HS-27A (cell line): ENCODE data around the gene CARD14.
"Not testable (repeated sequence)": the region's sequence is repeated elsewhere in the genome, so short reads cannot be mapped to it uniquely, and the experiment has no call there.

ENCODE experiments used
- DNase-seq: peaks from one replicate; pipeline ENCODE4 v3.0.0-alpha.2; 2012; ENCODE audit warnings: low read depth, missing footprints

CARD14 gene

GRCh38 chr17:80185968-80186367 lies 16.1 kb downstream of the CARD14 start:
- no peak for DNase-seq

DNA sequence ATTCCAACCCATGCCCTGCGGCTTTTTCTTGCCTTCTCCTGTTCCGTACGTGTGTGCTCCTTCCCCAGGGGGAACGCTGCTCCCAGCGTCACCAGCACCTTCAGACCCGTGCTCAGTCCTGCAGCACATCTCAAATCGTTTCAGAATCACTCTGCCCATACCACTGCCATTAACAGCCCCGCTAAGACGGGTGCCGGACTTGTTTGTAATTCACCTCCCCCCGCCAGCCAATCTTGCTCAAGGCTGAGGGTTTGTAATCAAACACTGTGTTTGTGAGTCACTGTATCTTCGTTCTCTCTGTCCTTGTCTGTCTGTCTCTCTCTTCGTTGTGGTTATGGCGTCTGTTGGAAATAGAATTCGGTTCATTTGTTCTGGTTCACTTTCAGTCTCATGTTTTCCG lies 17.3 kb downstream of the CARD14 start:
- no peak for DNase-seq

GRCh38 chr17:80187515-80187941 lies 17.7 kb downstream of the CARD14 start:
- no peak for DNase-seq

DNA sequence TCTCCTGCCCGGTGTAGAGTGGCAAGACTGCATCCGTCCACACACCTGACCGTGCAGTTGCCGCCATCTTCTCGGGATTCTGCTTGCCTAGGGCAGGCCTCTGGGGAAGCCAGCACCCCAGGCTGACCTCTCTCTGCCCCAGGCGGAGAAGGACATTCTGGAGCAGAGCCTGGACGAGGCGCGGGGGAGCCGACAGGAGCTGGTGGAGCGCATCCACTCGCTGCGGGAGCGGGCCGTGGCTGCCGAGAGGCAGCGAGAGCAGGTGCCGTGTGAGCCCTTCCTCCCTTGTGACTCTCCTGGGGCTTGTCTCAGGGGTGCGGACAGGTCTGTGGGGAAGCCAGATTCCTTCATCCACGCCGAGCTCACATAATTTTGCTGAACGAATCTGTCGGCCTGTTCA lies 19.8 kb downstream of the CARD14 start:
- no peak for DNase-seq

DNA sequence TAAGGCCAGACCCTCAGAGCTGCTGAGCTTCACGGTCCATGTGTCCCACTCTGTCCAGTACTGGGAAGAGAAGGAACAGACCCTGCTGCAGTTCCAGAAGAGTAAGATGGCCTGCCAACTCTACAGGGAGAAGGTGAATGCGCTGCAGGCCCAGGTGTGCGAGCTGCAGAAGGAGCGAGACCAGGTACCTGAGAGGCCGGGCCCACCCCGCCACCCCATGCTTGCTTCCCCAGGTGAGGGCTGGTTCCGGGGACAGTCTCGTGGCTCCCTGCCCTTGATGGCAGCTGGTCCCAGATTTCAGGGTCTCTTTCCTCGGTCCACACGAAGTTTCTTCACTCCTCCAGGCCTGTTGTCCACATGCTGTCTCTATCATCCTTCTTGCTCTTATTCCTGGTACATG lies 20.9 kb downstream of the CARD14 start:
- DNase-seq: no peak

DNA sequence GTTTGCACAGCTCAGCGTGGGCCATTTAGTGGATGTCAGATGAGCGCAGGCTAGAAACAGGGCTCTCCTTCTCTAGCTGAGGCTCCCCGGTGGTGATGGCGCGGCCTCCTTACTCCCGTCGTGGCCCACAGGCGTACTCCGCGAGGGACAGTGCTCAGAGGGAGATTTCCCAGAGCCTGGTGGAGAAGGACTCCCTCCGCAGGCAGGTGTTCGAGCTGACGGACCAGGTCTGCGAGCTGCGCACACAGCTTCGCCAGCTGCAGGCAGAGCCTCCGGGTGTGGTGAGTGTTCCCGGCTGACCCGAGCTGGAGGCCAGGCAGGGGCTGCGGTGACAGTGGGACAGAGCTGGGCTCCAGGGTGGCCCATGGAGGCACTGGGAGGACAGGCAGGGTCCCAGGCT lies 21.4 kb downstream of the CARD14 start:
- DNase-seq: no peak

GRCh38 chr17:80191865-80192661 lies 22.2 kb downstream of the CARD14 start:
- DNase-seq: no peak

DNA sequence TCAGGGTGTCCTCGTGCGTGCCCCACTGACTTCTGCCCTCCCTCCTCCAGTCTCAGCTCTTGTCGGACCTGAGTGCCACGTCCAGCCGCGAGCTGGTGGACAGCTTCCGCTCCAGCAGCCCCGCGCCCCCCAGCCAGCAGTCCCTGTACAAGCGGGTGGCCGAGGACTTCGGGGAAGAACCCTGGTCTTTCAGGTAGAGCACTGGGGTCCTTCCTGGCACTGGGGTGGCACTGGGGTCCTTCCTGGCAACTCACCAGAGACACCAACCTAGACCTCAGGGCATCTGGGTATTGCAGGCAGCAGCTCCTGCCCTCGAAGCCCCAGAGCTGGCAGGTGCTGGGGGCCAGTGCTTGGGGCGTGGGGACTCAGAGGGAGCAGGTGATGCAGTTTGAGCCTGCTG lies 25.3 kb downstream of the CARD14 start:
- DNase-seq: no peak

- no peak for DNase-seq
Observed at GRCh38 chr17:80195671-80196529, 26.1 kb downstream of the CARD14 start.

GRCh38 chr17:80196652-80197051 lies 26.8 kb downstream of the CARD14 start:
- DNase-seq: no peak

DNA sequence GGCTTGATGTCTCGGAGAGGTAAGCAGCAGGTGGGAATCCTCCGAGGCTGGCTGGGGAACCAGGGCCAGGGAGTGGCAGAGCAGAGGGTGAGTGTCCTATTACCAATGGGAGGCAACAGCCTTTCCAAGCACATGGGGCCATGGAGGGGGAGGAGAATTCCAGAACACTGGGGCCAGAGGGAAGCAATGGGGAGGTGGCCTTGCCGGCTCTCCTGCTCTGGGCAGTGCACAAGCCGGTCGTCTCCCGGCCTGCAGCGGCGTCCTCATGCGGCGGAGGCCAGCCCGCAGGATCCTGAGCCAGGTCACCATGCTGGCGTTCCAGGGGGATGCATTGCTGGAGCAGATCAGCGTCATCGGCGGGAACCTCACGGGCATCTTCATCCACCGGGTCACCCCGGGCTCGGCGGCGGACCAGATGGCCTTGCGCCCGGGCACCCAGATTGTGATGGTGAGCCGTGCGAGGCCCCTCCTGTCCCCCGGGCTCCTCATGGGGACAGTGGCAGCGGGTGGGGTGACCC lies 28.4 kb downstream of the CARD14 start:
- DNase-seq: no peak

DNA sequence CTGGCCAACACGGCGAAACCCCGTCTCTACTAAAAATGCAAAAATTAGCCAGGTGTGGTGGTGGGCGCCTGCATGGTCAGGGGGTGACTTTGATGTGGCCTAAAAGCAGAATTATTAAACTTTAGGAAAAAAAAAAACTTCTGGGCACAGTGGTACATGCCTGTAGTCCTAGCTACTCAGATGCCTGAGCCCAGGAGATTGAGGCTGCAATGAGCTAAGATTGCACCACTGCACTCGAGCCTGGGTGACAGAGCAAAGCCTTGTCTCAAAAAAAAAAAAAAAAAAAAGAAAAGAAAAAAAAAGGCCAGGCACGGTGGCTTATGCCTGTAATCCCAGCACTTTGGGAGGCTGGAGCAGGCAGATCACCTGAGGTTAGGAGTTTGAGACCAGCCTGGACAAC lies 29.5 kb downstream of the CARD14 start:
- DNase-seq: not testable (repeated sequence)

DNA sequence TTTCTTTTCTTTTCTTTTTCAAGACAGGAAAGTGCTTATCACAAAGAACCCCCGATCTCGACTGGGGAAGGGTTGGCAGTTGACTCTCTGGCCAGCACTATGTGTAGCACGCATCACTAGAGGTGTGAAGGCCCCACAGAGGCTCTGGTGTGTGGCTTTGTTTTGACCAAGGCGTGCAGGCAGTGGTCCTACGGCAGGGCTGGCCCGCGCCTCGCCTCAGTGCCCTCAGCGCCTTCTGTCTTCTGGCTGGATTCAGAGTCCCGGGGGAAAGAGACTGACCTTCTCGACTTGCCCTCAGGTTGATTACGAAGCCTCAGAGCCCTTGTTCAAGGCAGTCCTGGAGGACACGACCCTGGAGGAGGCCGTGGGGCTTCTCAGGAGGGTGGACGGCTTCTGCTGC lies 31.6 kb downstream of the CARD14 start:
- no peak for DNase-seq

GRCh38 chr17:80202197-80202596 lies 32.4 kb downstream of the CARD14 start:
- no peak for DNase-seq

DNA sequence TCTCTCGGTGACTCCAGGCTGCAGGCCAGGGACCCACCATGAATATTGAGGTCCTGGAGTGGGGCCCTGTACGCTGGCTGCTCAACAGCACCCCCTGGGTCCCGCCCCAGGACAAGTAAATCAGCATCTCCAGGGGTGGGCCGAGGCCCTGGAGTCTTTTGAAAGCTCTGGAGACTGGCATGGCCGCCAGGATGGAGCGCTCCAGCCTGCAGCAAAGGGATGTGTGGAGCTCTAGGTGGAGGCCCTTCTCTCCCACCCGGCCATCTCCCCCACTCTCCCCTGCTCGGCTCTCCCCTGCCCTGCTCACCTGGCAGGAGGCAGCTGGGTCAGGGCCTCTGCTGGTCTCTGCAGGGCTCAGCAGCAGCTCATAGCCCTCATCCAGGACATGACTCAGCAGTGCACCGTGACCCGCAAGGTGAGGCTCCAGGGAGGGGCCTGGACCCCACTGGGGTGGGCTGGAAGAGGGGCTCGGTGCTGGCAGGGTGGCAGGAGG lies 33.7 kb downstream of the CARD14 start:
- DNase-seq: no peak

DNA sequence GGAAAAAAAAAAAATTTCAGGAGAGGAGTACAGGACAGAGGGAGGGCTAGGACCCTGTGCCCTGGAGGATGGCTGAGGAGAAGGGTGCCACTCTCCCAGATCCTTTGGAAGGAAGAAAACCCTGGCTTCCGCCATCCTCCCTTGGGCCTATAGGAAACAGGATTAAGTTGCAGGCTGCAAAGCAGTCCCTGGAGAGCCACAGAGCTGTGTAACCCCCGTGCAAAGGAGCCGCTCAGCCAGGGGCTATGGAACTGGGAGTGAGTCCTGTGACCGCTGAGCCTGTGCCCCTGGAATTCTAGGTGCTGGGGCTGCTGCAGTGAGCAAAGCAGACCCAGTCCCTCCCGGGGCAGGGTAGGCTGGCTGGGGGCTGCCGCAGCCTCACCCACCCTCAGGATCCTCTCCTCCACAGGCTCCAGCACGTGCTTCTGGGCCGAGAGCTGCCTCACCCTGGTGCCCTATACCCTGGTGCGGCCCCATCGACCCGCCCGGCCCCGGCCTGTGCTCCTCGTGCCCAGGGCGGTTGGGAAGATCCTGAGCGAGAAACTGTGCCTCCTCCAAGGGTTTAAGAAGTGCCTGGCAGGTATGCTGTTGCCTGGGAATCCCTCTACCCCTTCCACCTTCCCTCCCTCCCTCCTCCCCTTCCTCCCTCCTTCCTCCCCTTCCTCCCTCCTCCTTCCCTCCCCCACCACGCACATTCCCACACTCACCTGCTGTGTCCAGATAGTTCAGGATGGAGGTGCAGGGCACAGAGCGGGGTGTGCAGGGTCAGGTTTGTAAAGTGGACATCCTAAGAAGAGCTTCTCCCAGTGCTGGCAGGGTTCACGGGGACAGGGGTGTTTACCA lies 35.0 kb downstream of the CARD14 start:
- DNase-seq: no peak

GRCh38 chr17:80205811-80206210 lies 36.0 kb downstream of the CARD14 start:
- no peak for DNase-seq

- no peak for DNase-seq
Observed at GRCh38 chr17:80208050-80208449, 38.2 kb downstream of the CARD14 start.

GRCh38 chr17:80209765-80210164 lies 39.9 kb downstream of the CARD14 start:
- no peak for DNase-seq

DNA sequence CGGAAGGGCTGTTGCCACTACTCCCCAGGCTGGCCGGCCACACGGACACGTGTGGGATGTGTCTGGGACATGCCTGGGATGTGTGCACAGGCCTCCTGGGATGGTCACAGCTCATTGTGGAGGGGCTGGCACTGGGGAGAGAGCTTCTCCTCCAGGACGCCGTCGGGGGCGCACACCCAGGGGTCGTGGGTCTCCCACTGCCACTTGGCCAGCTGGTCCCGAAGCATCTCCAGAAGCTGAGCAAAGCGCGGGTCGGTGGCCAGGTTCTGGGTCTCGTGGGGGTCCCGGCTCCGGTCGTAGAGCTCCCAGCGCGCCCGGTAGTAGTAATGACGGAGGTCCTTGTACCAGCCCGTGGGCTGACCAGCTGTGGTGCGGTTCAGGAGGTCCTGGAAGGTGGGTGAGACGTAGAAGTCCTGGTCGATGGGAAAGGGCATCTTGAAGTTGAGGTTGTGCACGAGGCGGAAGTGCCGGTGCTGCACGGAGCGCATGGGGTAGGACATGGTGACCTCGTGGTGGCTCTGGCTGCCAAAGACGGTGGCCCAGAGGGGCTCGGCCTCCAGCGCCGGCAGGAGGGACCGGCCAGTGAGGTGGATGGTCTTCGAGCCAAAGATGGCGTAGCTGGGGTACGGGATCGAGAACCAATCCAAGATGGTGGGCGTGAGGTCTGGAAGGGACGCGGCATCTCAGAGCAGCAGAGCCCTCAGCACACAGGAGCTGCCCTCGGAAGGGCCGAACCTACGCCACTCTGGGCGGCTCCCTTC lies 40.7 kb downstream of the CARD14 start:
- DNase-seq: no peak

DNA sequence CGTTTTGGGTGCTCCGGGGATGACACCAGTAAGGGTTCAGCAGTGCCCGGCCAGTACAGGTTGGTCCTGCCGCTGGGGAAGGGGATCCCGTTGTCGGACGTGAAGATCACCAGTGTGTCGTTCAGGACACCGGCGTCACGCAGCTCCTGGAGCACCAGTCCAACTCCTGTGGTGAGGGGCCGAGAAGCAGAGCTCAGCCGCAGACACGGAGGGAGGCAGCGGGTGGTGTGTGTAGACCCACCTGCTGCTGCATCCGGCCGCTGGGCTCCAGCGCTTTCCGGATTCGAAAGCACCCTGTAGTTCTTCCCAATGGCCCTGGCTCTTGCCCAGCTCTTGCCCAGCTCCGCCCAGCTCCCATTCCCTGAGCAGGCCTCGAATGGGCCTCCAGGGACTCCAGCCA lies 42.3 kb downstream of the CARD14 start:
- no peak for DNase-seq
